Panc1 (cell line): ENCODE data around the gene USH2A.

Experiments used
- CTCF ChIP-seq: fragments of 450-650 bp; IDR thresholded peaks from 2 replicates; pipeline ENCODE4 v1.5.1; 2017; ENCODE audit warnings: mild to moderate bottlenecking
- POLR2AphosphoS5 ChIP-seq: IDR thresholded peaks from 2 replicates; pipeline ENCODE4 v1.6.1; 2012; ENCODE audit warnings: mild to moderate bottlenecking, low read depth, low read length, moderate library complexity
- SIN3A ChIP-seq: IDR thresholded peaks from 2 replicates; pipeline ENCODE4 v1.6.1; 2012; ENCODE audit warnings: low read depth, mild to moderate bottlenecking, low read length, moderate library complexity, borderline replicate concordance; ENCODE audit not compliant: insufficient read depth
- TF ChIP-seq, protein P1 (sequence below), 2 experiments: IDR thresholded peaks; 2 replicates each; pipeline ENCODE4 v1.6.1; 2011 to 2012; ENCODE audit warnings: low read depth in 2 of 2, control low read depth in 1 of 2, low read length in 1 of 2, mild to moderate bottlenecking in 1 of 2, moderate library complexity in 1 of 2; ENCODE audit not compliant: insufficient read depth in 1 of 2

DNA sequence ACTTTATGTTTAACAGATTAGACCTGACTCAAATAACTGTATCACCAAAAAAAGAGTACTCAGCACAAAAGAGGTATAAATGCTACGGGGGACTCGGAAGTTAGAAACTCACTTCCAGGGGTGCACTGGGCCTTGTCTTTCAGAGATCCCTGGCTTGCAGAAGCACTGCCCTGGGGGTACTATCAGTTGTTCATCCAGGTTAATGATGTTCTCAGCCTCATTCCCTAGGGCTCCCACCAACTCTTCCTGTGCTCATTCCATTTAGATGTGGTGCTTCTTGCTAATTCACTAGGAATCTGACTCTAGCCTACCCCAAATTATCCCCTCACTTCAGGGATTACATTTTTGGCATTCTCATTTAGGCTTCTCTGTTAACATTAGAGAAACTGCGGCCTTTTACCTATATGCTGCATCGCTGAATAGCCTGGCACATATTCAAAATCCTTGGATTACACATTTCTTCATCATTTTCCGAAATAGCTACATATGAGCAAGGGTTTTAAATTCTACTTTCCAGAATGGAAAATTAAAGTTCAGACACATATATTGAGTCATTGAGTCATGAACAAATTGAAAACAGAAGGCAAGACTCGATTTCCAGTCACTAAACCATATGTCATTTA lies 517.6 kb downstream of the USH2A start:
- TF ChIP-seq CTCF (no peak), SIN3A (no peak), POLR2AphosphoS5 (no peak)
- TF ChIP-seq, protein P1, sequence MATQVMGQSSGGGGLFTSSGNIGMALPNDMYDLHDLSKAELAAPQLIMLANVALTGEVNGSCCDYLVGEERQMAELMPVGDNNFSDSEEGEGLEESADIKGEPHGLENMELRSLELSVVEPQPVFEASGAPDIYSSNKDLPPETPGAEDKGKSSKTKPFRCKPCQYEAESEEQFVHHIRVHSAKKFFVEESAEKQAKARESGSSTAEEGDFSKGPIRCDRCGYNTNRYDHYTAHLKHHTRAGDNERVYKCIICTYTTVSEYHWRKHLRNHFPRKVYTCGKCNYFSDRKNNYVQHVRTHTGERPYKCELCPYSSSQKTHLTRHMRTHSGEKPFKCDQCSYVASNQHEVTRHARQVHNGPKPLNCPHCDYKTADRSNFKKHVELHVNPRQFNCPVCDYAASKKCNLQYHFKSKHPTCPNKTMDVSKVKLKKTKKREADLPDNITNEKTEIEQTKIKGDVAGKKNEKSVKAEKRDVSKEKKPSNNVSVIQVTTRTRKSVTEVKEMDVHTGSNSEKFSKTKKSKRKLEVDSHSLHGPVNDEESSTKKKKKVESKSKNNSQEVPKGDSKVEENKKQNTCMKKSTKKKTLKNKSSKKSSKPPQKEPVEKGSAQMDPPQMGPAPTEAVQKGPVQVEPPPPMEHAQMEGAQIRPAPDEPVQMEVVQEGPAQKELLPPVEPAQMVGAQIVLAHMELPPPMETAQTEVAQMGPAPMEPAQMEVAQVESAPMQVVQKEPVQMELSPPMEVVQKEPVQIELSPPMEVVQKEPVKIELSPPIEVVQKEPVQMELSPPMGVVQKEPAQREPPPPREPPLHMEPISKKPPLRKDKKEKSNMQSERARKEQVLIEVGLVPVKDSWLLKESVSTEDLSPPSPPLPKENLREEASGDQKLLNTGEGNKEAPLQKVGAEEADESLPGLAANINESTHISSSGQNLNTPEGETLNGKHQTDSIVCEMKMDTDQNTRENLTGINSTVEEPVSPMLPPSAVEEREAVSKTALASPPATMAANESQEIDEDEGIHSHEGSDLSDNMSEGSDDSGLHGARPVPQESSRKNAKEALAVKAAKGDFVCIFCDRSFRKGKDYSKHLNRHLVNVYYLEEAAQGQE (IDR thresholded peaks at IDR 0.05; ENCODE audit: insufficient read depth in 1 of 2, low read depth in 2 of 2, low read length in 1 of 2): no peak
